H4 (cell line): Measurements from ENCODE around the gene LDLRAD4. TPM values are rescaled to one million over a fixed set of nuclear protein-coding genes. Genes with fewer than 3 reads are reported as not detected.

Source experiments
- DNase-seq: peaks from one replicate; pipeline ENCODE4 v3.0.0-alpha.2; 2015; ENCODE audit warnings: low spot score
- total RNA-seq: library from RNA; depleted of rRNA; stranded (reverse); fragments of >200 nt; shearing (Covaris generic); gene quantifications from 2 replicates; pipeline ENCODE4 v1.2.3, GENCODE V29; 2014

LDLRAD4 gene
- total RNA-seq, 1 experiment from 2014 or later: 6.9 TPM

- no peak for DNase-seq
Observed at GRCh38 chr18:13513021-13513420, 294.5 kb downstream of the LDLRAD4 start.

DNA sequence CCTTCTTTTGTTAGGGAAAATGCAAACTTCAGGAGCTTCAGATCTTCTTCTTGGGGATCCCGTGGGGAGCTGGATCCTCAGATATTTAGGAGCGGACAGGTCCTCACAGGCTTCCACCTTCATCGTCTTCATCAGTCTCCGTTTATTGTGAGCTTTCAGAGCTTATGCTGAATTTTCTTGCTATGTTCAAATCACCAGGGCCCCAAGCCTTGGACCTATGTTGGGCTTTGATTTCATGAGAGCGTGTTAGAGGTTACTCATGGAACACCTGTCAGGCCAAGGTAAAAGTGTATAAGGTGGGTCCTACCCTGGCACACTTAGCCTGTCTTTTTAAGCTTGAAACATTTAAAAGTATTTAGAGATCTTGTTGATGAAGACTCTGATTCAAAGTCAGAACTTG, 294.9 kb downstream of the LDLRAD4 start:
- DNase-seq: no peak

- DNase-seq: no peak
Observed at GRCh38 chr18:13514558-13514957, 296.0 kb downstream of the LDLRAD4 start.

- DNase-seq: no peak
Observed at GRCh38 chr18:13516855-13517254, 298.3 kb downstream of the LDLRAD4 start.

DNA sequence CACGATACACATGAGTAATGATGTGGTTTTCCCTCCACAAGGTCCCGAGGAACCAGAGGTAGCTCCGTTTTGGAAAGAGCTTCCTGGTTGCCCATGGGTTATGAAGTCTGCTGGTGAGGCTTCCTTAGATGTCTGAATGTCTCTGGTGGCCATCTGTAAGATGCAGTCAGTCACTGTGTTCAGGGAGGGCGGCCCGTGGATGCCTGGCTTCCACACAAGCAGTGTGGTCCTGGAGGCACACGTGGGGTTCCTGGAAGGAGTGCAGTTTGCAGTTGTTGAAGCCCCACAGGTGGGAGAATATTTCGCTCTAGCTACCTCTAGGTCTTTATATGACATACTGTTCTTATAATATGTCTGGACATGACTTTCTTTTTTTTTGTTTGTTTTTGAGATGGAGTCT, 298.8 kb downstream of the LDLRAD4 start:
- no peak for DNase-seq

GRCh38 chr18:13518382-13518781, 299.8 kb downstream of the LDLRAD4 start:
- DNase-seq: no peak

GRCh38 chr18:13520306-13520705, 301.7 kb downstream of the LDLRAD4 start:
- no peak for DNase-seq

GRCh38 chr18:13520741-13521140, 302.2 kb downstream of the LDLRAD4 start:
- DNase-seq: no peak

DNA sequence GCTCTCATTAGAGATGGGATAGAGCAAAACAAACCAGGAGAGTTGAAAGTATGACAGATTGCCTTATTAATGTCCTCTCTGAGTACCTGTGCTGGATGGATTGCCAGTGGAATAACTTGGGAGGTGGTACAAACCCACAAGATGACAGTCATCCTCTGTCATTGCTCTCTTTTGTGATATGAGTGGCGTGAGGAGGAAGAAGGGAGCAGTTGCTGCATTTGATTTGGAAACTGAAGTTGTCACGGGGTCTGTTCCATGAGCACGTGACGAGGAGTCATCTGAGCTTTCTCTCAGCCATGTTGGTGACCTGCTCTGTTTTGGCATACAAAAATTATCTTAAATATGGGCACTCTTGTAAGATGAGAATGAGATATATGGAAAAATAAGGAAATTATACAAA, 302.9 kb downstream of the LDLRAD4 start:
- DNase-seq: no peak

DNA sequence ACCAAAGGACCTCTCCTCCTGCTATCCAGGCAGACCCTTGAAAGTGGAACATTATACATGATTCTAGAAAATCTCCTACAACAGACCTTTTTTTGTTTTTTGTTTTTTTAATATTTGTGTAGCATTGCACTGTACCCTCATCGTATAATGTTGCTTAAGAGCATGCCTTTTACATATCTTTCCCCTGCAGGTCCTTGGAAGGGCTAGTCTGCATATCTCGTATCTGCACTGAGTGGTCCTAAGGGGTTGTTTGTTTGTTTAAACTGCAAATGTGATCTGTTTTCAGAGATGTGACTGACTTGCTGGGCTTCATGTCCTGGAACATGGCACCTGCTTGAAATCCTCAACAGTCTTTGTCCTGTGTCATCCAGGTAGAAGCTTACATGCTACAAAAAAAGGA, 303.7 kb downstream of the LDLRAD4 start:
- DNase-seq: no peak

- DNase-seq: no peak
Observed at GRCh38 chr18:13522861-13523660, 304.5 kb downstream of the LDLRAD4 start.

GRCh38 chr18:13524054-13524453, 305.5 kb downstream of the LDLRAD4 start:
- DNase-seq: no peak

DNA sequence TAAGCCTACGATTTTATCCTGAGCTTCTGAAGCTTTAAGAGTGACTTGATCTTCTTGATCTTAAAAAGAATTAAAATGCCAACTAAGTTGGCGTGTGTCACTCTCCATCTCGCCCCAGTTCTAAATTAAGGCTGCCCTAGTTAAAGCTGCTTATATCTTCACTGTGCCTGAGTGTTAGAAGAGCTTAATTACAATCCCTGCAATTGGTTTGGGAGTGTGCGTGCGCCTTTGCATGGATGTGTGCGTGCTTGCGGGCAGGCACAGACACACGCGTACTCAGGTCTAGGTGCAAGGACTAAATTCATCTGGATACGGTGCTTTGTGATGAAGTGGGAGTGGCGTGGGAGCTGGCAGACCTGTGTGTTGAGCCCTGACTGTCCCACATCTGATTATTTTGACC, 306.3 kb downstream of the LDLRAD4 start:
- no peak for DNase-seq

DNA sequence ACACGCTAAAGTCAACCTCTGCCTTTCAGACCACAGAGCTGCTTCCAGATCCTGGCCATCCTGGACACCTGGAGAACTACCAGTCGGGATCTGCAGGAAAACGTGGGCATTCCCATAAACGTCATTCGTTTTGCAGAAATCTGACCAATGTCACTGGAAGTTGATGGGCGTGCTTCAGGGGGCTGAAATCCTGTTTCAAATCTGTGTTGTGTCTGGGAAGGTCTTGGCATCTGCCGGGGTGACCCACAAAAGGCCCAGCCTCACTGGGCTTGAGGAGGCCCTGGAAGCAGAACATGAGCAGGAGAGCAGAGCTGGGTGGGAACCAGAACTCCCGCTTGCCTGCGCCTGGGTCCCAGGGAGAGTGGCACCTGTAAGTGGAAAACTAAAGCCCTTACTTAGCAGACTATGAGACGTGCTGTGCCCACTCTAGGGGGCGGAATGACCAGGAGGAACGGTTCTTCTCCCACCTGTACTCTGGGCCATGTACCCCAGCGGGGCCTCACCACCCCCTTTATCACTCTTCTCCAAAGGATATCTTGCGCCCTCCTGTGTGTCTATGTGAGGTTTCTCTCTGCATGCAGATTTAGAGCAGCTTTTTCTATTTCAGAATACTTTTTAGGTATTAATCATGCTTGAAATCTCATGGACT, 306.9 kb downstream of the LDLRAD4 start:
- DNase-seq: no peak

- DNase-seq: no peak
Observed at GRCh38 chr18:13526519-13526918, 308.0 kb downstream of the LDLRAD4 start.

- DNase-seq: no peak
Observed at GRCh38 chr18:13527256-13527655, 308.7 kb downstream of the LDLRAD4 start.

DNA sequence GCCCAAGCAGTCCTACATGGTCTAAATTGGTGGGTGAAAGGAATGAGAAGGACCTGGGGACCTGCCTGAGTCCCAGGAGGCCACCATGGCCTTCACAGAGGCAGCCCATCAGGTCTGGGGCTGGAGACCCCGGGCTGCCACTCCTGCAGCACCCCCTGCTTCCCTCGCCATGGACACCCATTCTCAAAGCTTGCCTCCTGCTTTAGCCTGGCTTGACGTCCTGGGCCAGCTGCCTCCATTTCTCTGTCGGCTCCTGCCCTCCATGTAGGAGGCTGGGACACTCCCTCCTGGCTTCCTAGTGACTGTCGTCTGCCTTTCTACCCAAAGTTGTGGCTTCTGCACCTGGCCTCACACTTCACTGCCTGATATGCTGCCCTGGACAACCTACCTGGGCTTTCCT, 309.2 kb downstream of the LDLRAD4 start:
- no peak for DNase-seq

- DNase-seq: no peak
Observed at GRCh38 chr18:13528739-13529392, 310.3 kb downstream of the LDLRAD4 start.

- no peak for DNase-seq
Observed at GRCh38 chr18:13530033-13530878, 311.7 kb downstream of the LDLRAD4 start.

DNA sequence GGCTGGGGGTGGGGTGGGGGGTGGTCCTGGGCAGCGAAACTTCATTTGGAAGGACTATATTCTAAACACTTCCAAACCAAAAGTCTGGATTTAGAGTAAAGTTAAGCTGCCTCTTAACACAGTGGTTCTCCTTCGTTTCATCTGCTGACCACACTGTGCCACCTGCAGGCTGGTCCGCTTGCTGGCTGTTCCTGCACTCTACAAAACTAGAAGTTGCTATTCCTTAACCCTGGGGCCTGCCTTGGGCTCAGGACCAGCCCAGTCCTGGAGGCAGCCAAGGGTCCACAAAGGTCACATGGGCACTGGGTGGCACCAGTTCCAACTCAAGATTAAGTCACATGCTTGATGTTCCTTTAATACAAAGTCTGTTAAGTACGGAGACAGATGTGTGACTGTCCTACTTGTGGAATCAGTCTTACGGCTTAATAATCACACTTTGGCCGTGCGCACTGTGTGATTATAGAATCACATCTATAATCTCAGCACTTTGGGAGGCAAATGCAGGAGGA, 312.4 kb downstream of the LDLRAD4 start:
- peak; percentile 33 for DNase-seq

GRCh38 chr18:13531681-13532325, 313.2 kb downstream of the LDLRAD4 start:
- DNase-seq: no peak
